Measurements from ENCODE around the gene CYP8B1.

GRCh38 chr3:42865256-42865655 is 10.4 kb downstream of the CYP8B1 start:
- no peak for TF ChIP-seq STAT5B (CRISPR knock-in tag; IDR thresholded peaks at IDR 0.05)
- no peak for TF ChIP-seq PRDM10 (CRISPR knock-in tag; IDR thresholded peaks at IDR 0.05; ENCODE audit: low read depth)
- no peak for TF ChIP-seq SMAD3 (CRISPR knock-in tag; IDR thresholded peaks at IDR 0.05)
- TF ChIP-seq ASH2L (IDR thresholded peaks at IDR 0.05; ENCODE audit: insufficient read length, low read depth, low read length) = no peak
- no peak for TF ChIP-seq EZH2 (conservative IDR thresholded peaks at IDR 0.05; ENCODE audit: low read depth, low read length)
- no peak for TF ChIP-seq ZNF510 (CRISPR knock-in tag; IDR thresholded peaks at IDR 0.05; ENCODE audit: low read depth)
- no peak for TF ChIP-seq MAFK (conservative IDR thresholded peaks at IDR 0.05 in 1 of 2, IDR thresholded peaks at IDR 0.05 in 1 of 2; ENCODE audit: low read length in 2 of 2)

Data from HepG2 (cell line).